ENCODE measurements around the gene GSG1L.

Gene GSG1L

GRCh38 chr16:27839419-27839818 lies 224.1 kb downstream of the GSG1L start:
- peak in 1 of 2 donors; percentile 14 for DNase-seq (ENCODE audit: low read depth in 2 of 2)
- no peak for TF ChIP-seq CTCF (IDR thresholded peaks at IDR 0.05; ENCODE audit: low read depth, low read length)
- no peak overlapping the region for H3K4me3 ChIP-seq (replicated peaks in 1 of 2; ENCODE audit: low read depth in 2 of 2, low read length in 2 of 2)

GRCh38 chr16:27838536-27839175 lies 224.9 kb downstream of the GSG1L start:
- no peak for TF ChIP-seq CTCF (IDR thresholded peaks at IDR 0.05; ENCODE audit: low read depth, low read length)
- no peak overlapping the region for H3K4me3 ChIP-seq (replicated peaks in 1 of 2; ENCODE audit: low read depth in 2 of 2, low read length in 2 of 2)
- DNase-seq (ENCODE audit: low read depth in 2 of 2): no peak

DNA sequence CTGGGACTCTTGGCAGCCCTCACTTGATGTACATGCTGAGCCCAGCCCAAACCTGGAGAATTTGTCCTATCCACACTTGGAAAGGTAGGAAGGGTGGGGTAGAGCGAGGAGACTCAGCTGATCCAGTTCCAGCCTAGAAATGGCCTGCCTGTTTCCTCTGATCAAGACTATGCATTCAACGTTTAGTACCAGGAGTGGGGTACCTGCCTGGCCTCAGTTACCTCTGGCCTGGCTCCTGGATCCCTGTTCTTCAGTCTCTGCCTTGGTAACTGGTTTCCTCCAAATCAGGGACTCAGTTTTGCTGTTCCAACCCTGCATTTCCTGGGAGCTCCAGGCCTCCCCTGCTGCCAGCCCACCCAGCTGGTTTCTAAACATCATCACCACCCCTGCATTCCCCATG lies 233.5 kb downstream of the GSG1L start:
- TF ChIP-seq CTCF (IDR thresholded peaks at IDR 0.05; ENCODE audit: low read depth, low read length): no peak
- no peak for DNase-seq (ENCODE audit: low read depth in 2 of 2)
- H3K4me3 ChIP-seq (replicated peaks in 1 of 2; ENCODE audit: low read depth in 2 of 2, low read length in 2 of 2): no peak overlapping the region

DNA sequence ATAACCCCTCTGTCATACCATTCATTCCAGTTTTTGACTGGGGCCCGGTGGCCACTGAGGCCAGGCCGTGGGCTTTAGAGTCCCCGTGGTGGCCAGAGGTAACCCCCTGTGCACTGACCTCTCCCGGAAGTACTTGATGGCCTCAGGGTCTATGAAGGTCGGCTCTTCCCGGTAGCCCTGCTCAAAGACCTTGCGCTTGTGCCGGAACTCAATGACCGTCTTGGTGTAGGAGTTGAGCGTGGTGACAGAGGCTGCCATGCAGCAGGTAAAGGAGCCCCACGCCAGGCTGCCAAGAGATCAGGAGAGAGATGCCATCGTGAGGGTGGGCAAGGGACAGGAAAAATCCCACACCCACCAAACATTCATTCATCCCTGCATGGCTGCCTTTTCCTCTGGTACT lies 234.8 kb downstream of the GSG1L start:
- no peak overlapping the region for H3K4me3 ChIP-seq (replicated peaks in 1 of 2; ENCODE audit: low read depth in 2 of 2, low read length in 2 of 2)
- TF ChIP-seq CTCF (IDR thresholded peaks at IDR 0.05; ENCODE audit: low read depth, low read length): no peak
- no peak for DNase-seq (ENCODE audit: low read depth in 2 of 2)

DNA sequence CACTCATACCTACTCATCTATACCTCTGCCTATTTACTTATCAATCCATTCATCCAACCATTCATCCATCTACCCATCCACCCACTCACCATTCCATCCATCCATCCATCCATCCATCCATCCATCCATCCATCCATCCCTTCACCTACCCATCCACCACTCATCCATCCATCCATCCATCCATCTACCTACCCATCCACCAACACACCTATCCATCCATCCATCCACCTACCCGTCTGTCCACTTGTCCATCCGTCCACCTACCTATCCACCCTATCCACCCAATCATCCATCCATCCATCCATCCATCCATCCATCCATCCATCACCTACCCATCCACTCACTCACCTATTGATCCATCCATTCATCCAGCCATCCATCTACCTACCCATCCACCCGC lies 235.7 kb downstream of the GSG1L start:
- no peak overlapping the region for H3K4me3 ChIP-seq (replicated peaks in 1 of 2; ENCODE audit: low read depth in 2 of 2, low read length in 2 of 2)
- TF ChIP-seq CTCF (IDR thresholded peaks at IDR 0.05; ENCODE audit: low read depth, low read length): no peak
- DNase-seq (ENCODE audit: low read depth in 2 of 2): no peak

GRCh38 chr16:27826893-27827289 lies 236.6 kb downstream of the GSG1L start:
- DNase-seq (ENCODE audit: low read depth in 2 of 2): no peak
- no peak for TF ChIP-seq CTCF (IDR thresholded peaks at IDR 0.05; ENCODE audit: low read depth, low read length)
- H3K4me3 ChIP-seq (replicated peaks in 1 of 2; ENCODE audit: low read depth in 2 of 2, low read length in 2 of 2): no peak overlapping the region
